CD4-positive, alpha-beta T cell treated with Interleukin-17A for 4 hours (primary cell): ENCODE data around the gene SRMS.
"Not testable (repeated sequence)": the region's sequence is repeated elsewhere in the genome, so short reads cannot be mapped to it uniquely, and the experiment has no call there.

Experiments used
- DNase-seq: peaks from one replicate; pipeline ENCODE4 v3.0.0-alpha.2; 2020; ENCODE audit warnings: mixed read lengths

Gene SRMS

DNA sequence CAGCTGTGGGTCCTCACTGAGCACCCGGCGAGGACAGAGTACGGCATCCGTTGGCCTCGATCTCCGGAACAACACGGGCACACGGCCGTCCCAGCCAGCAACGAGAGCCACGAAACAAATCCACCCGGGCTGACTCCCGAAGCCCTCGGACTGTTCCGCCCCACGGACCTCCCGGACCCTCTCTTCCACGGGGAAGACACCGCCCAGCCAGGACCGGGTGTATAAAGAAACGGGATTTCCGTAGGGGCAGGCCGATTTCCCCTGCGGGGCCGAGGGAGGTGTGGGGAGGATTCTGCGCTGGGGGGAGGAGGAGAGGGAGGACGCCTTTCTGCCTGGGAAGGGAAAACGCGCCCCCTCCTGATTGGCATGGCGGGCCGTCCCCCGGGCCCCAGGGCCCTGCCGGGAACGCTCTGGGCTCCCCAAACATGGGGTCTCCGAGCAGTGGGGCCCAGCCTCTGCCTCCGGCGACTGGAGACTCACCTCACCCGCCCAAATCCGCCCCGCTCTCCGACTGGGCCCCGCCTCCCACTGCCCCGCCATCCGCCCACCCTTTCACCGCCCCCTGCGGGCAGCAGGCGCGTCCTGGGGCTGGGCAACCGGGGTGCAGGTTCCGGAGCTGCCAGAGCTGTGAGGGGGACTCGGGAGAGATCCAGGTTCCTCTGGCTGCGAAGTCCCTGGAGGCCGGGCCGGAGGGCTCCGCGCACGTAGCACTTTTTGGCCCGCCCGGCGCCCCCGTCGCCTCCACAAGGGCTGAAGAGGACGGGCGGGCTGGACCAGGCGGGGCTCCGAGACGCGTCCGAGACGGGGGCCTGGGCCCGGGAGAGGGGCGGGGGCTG, 27.7 kb downstream of the SRMS start:
- DNase-seq = peak; percentile 81

DNA sequence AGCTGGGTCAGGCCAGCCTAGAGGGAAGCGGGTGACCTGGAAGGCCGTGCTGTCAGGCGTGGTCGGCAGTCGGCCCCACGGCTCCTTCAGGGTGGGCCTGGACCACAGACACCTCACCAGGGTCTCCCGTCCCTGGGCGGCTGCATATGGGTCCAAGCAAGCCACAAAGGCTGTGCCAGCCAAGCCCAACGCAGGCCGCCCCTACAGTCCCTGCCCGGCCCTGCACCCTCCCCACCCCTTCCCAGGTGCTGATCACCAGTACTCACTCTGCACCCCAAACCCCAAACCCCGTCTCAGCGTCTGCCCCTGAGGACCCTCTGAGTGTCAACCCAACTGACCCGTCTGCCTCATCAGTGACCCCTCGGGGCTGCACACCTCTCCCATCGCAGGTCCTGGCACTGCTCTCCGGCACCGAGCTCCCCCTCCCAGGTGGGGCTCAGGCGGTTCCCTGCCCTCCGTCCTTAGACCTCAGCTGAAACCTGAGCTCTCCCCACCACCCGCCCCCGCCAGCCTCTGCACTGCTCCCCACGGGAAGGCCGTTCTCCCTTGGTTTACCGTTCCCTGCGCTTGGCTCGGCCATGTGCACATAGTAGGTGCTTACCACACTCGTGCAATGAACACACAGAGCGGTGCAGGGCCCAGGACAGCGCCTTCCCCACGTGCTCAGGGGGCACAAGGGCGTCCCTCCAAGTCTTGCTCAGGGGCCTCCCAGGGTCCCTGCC, 28.4 kb downstream of the SRMS start:
- no peak for DNase-seq

DNA sequence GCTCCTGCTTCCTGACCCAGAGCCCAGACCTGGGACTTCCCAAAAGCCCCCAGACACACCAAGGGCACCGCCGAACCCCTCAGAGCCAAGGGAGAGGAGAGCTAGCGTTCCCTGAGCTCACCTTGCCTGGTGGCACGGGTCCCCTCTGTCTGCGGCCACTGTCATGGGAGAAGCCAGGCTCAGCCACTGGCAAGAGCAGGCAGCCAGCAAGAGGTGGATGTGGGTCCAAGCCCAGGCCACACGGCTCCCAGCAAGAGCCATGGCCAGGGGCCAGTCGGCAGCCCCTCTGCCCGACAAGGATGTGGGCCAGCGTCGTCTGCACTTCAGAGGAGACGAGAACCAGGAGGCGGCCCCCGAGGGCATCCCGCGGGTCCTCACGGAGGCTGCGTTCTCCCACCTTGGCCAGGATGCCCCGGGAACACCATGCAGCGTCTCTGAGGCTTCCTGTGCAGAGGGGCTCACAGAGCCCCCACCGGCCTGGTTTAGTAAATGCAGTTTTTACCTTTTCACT, 29.1 kb downstream of the SRMS start:
- DNase-seq = no peak

DNA sequence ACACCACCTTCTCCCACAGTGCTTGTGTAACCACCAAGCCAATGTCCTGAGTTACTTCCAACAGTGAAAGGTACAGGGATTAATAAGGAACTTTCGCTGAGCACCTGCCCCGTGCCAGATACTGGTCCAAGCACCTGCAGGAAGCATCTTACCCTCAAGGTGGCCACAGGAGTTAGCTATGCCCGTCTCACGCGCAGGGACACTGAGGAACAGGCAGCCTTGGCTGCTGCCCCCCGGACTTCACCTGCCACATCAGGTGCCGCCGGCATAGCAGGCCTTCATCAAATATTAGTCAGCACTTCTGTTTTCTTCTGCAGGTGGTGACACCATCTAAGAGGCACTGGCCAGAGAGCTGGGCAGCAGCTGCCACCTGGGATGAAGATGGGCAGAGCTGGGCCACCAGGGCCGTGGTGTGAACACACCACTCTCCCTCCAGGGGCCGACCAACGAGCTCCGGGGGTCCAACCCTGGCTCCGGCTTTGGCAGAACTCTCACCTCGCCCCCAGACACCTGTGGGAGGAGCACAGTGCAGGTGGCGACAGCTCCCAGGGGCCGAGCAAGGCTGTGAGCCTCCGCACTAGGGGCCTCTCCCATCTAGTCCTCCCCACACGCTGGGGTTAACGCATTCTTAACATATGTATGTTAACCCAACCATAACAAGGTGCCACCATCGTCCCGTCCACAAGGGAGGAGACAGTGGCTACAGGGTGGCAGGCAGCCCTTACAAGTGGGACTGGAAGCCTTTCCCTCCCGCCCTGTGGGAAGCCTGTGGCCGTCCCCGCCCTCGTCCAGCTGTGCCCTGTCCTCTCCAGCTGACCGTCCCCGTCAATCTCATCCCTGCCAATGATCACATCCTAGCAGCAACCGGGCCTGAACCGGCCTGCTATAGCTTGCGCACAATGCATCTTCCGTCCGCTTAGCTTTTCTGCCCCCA, 29.9 kb downstream of the SRMS start:
- DNase-seq = no peak

DNA sequence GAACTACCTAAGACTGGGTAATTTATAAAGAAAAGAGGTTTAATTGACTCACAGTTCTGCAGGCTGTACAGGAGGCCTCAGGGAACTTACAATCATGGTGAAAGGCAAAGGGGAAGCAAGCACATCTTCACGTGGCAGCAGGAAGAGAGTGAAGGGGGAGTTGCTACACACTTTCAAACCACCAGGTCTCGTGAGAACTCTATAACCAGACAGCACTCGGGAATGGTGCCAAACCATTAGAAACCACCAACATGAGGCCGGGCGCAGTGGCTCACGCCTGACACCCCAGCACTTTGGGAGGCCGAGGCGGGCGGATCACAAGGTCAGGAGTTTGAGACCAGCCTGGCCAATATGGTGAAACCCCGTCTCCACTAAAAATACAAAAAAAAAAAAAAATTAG, 33.0 kb downstream of the SRMS start:
- DNase-seq = not testable (repeated sequence)

DNA sequence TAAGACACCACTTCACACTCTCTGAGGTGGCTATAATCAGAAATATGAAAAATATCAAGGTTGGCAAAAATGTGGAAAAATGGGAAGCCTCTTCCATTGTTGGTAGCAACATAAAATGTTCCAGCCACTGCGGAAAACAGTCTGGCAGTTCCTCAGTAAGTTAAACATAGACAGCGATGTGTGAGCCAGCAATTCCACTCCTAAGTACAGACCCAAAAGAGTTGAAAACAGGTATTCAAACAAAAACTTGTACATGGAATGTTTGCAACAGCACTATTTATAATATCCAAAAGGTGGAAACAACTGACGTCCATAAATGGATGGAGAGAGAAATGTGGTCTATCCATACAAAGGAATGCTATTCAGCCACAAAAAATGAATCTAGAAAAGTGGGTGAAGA, 34.3 kb downstream of the SRMS start:
- no peak for DNase-seq

DNA sequence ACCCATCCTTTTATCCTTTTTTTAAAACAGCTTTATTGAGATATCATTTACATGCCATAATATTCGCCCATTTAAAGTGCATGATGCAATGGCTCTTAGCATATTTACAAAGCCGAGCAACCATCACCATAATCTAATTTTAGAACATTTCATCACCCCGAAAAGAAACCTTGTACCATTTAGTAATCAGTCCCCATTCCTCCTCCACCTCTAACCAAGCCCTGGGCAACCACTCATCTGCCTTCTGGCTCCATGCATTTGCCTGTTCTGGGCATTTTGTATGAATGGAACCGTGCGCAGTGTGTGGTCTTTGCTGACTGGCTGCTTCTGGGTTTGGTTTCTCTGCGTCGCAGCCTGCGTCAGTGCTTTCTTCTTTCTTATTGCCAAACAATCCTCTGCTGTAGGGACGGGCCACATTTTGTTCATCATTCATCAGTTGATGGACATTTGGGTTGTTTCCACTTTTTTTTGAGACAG, 38.4 kb downstream of the SRMS start:
- no peak for DNase-seq

DNA sequence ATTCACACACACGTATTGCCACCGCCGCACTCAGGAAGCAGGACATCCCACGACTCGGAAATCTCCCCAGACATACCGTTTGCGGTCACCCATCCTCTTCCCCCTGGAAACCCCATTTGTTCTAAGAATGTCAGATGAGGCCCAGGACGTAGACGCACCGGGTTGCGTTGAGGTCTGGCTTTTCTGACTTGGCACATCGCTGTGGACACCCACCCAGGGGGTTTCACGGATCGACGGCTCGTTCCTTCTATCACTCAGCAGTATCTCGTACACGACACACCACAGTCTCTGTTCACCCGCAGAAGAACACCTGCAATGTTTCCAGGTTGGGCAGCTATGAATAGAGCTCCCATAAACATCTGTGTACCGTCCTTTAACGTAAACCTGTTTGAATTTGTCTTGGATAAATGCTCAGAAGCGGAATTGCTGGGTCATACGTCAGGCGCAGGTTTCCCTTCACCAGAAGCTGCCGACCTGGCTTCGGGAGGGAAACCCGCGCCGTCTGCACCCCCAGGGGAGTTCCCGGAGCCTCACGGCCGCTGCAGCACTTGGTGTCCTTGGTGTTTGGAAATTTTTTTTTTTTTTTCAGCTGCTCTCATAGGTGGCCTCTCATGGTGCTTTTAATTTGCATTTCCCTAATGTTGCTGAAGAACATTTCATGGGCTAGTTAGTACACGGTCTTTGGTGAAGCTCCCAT, 39.3 kb downstream of the SRMS start:
- DNase-seq = no peak

DNA sequence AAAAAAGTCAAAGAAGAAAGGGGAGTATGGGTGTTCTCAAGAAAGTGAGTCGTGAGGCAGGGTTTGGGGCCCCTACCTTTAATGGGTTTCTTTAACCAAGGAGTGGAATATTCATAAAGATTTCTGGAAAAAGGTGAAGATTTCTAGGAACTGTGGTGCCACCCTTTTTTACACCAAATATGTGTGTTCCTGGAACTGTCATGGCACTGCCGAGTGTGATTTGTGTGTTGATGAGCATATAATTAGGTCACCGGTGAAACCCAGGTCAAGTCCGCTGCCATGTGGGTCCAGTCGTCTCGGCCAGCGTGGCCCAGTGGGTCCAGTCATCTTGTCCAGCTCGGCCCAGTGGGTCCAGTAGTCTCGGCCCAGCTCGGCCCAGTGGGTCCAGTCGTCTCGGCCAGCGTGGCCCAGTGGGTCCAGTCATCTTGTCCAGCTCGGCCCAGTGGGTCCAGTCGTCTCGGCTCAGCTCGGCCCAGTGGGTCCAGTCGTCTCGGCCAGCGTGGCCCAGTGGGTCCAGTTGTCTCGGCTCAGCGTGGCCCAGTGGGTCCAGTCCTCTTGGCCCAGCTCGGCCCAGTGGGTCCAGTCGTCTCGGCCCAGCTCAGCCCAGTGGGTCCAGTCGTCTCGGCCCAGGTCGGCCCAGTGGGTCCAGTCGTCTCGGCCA, 40.3 kb downstream of the SRMS start:
- DNase-seq = no peak

DNA sequence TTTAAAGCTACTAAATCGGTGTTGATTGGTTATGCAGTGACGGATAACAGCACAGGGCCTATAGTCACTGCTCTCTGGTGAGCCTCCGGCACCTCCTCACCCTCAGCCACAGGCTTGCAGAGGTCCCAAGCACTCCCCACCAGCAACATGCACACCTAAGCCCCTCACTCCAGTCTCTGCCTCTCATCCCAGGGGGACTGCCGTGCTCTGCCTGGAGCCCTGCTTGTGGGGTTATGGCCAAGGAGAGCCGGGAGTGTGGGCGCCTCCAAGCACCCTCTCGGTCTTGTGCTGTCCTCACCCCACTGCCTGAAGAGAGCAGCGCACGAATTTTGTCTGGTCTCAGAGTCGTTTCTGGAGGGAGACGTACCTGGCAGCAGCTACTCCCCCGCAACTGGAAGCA, 41.8 kb downstream of the SRMS start:
- DNase-seq = no peak

DNA sequence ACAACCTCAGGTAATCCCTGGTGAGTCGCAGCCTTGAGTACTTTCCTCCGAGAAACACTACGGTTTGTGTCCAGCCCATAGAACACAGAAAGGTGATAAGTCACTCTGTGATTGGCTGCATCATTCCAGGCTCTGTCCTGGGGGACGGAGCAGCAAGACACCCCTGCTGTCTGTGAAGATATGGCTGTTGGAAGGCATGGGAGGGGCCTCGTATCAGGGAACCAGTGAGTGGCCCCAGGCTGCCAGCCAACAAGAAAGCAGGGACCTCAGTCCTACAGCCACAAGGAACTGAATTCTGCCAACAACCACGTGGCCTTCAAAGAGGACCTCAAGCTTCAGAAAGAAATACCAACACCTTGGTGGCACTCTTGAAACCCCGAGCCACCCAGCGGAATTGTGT, 42.3 kb downstream of the SRMS start:
- no peak for DNase-seq

DNA sequence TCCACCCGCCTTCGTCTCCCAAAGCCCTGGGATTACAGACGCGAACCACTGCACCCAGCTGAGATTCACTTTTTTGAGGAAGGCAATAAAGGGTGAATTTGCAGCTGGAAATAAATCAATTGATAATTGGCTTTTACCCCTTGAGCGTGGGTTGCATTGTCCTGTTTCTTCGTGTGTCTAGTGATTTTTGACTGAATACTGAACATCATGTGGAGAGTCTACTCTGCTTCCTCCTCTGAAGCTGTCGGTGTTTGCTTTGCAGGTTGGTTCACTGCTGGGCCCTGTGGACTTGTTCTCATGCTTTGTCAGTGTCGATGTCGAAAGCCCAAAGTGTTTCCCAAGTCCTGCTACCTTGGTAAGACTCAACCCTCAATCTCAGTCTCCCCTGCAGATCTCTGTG, 42.9 kb downstream of the SRMS start:
- DNase-seq = no peak

DNA sequence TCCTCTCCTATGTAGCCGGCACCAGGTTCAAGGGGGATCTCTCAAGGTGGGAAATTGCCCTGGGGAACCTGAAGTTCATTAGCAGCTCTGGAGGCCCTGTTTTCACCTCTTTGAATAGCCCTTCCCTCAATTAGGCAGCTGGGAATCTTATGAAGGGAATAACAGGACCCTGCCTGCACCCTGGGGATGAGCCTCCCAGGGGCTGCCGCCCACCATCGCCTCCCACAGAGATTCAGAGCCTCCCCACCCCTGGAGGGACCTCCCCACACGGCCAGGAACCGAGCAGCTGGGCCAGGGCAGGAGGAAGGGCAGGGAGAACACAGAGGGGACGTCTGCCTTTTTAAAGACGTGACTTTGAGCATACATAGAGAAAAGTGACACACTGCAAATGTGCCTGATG, 44.0 kb downstream of the SRMS start:
- no peak for DNase-seq

DNA sequence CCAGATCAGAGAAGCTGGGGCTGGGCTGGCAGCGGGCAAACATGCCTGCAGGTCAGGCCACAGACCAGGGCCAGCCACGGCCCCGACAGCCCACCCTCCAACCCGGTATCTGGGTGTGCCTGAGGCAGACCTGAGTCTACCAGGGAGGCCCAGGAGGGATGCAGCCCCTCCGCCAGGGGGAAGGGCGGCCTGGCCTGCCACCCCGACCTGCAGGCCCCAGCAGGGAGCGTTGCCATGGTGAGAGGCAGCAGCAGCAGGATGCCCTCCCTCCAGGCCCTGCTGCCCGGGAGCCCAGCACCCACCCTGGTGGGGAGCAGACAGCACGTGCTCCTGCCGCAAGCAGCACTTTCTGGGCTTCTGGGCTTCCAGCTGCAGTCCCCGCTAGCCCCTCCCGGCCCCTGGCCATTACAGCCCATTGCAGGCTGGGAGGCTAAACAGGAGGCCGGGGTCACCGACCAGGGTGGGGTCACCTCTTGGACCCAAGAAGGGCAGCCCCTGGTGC, 44.8 kb downstream of the SRMS start:
- DNase-seq = no peak

DNA sequence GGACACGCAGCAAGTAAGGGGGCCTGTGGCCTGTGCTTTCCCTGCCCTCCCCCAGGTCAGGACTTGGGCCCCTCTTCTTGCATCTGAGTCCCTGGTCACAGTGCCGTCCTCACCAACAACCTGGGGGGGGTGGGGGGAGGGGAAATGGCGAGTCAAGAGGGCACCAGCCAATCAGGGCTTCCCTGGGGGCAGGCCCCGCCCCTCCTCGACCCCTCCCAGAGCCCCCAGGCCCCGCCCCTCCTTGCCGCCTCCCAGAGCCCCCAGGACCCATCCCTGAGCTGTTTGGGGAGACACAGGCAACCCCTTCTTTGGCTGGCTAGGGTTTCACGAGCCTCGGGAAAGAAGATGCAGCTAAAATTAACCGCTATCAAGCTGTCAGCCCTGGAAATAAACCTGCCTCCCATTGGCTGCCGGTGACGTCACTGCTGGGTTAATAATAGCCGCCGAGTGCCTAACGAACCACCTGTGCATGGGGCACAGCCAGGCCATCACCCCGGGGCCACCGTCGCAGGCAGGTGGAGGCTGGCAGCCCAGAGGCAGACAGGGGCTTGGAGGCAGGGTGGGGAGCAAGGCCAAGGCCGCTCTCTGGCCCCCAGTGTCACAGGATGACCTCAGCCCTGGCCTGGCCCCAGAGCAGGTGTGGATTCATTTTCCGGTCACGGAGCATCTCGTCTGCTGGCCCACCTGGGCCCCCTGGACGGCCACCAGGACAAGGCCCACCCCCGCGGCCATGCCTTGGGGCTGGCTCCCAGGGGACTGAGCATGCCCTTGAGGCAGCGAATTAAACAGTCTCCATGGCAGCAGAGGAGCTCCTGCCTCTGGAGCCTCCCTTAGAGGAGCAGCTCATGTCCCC, 45.5 kb downstream of the SRMS start:
- DNase-seq = no peak

DNA sequence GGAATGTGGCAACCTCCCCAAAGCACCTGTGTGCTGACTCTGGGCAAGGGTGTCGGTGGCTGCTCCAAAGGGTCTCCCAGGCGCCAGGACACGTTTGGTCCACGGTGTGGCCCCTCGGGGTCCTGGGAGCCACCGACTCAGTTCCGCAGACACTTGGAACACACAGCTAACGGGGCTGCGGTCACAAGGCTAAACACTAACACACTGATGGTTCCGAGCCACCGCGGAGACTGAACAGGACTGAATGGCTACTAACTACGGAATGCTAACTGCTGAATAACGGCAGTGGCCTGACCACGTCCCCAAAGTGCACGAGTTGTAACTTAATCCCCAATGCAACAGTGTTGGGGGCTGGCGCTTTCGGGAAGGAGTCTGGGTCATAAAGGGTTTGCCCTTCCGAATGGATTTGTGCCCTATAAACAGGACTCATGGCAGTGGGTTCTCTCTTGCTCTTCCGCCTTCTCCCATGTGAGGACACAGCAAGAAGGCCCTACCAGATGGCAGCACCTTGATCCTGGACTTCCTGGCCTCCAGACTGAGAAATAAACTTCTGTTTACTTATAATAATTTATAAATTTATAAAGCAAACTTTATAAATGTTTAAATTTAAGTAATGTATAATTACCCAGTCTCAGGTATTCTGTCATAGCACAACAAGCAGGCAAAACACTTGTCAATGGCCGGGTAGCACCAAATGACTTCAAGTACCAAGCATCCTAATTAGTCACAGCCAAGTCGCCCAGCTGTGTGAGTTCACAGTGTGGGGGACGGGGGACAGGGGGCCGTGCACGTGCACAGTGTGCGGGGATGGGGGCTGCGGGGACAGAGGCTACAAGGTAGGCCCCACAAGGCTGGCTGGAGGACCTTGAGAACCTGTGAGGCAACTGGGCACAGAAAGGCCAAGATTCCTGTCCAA, 46.4 kb downstream of the SRMS start:
- DNase-seq = no peak

DNA sequence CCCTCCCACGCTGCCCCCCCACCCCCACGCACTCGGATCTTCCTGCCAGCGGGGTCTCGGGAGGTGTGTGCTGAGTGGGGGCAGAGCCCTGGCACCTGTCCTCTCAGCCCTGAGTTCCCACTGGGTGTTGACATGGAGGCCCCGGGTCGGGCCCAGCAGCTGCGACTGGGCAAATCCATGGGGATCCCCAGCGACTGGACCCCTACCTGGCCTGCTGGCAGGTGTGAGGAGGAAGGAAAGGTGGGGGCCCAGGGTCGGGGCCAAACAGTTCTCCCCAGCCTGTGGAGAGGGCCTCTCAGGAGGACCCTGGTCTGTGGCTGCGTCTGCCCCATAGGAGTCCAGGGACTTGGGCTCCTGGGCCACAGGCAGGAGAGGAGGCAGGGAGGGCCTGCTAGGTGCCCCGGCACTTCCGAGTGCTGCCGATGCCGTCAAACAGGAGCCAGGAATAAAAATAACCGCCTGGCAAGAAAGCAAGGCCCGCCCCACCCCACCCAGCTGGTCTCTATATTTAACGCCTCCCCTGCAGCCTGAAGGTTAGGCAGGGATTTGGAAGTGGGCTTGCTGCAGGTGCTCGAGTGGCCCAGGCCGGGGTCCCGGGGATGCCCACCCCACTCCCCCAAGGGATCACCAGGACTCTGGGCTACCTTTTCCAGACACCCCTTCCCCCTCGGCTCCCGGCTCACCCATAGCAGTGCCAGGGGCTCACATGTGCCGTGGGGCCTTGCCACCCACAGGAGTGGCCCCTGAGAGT, 47.2 kb downstream of the SRMS start:
- DNase-seq = no peak

DNA sequence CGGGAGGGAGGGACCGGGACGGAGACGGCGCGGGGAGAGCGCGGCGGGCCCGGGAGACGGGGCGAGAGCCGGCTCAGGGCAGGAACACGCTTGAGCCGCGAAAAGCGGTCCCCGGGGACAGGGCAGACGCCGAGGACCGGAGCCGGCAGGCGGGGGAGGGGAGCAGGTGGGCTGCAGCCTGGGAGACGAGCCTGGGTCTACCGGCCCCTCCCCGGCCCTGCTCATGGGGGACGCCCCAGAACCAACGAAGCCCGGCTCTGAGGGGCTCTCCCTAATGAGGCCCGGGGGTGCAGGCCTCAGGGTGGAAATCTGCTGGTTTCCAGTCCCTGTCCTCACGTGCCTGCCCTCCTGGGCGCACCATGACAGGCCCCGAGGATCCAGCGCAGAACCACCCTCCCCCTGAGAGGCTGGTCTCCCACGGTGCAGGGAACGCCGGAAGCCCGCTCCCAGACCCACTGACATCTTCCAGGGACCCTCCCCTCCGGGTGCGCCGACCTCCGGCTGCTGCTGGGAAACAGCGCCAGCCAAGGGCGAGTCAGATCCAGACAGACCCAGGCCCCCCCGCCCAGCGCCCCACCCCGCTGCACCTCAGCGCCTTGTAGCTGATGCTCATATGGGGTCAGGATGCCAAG, 48.1 kb downstream of the SRMS start:
- DNase-seq = no peak
